Measurements from ENCODE around the gene ABCC4.

DNA sequence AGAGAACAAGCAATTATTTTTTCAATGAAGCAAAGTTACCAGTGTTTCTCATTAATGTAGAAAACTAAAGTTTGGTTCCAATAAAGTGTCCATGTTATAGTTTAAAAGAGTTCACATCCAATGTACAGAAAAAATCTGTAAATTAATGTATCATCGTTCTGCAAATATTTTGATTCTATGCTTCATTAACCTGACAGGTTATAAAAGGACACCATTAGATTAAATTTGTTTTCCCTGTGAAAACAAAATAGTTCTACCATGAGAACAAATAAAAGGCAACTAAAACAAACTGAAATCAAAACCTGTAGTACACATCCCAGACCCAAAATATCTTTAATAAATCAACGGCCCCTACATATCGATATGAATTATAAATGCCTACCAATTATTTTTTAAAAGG, 85.1 kb downstream of the ABCC4 start:
- TF ChIP-seq, protein P1, sequence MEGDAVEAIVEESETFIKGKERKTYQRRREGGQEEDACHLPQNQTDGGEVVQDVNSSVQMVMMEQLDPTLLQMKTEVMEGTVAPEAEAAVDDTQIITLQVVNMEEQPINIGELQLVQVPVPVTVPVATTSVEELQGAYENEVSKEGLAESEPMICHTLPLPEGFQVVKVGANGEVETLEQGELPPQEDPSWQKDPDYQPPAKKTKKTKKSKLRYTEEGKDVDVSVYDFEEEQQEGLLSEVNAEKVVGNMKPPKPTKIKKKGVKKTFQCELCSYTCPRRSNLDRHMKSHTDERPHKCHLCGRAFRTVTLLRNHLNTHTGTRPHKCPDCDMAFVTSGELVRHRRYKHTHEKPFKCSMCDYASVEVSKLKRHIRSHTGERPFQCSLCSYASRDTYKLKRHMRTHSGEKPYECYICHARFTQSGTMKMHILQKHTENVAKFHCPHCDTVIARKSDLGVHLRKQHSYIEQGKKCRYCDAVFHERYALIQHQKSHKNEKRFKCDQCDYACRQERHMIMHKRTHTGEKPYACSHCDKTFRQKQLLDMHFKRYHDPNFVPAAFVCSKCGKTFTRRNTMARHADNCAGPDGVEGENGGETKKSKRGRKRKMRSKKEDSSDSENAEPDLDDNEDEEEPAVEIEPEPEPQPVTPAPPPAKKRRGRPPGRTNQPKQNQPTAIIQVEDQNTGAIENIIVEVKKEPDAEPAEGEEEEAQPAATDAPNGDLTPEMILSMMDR (IDR thresholded peaks at IDR 0.05) = no peak
- no peak for TF ChIP-seq POLR2A (IDR thresholded peaks at IDR 0.05)
